Measurements from ENCODE around the gene ZC3H12D.

DNA sequence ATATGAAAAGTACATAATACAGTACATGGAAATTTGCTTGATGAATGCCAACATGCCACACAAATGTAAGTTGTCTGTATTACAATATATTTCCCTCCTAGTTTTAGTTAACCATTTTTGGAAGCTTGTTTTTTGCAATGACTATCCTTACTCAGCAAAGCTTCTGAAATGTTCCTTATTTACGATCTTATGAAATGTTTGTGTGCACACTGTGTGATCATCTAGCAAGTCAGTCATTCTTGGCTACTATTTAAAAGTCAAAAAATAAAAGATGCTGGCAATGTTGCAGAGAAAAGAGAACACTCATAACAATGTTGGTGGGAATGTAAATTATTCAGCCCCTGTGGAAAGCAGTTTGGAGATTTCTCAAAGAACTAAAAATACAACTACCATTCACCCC, 50.9 kb downstream of the ZC3H12D start:
- TF ChIP-seq, protein P1, sequence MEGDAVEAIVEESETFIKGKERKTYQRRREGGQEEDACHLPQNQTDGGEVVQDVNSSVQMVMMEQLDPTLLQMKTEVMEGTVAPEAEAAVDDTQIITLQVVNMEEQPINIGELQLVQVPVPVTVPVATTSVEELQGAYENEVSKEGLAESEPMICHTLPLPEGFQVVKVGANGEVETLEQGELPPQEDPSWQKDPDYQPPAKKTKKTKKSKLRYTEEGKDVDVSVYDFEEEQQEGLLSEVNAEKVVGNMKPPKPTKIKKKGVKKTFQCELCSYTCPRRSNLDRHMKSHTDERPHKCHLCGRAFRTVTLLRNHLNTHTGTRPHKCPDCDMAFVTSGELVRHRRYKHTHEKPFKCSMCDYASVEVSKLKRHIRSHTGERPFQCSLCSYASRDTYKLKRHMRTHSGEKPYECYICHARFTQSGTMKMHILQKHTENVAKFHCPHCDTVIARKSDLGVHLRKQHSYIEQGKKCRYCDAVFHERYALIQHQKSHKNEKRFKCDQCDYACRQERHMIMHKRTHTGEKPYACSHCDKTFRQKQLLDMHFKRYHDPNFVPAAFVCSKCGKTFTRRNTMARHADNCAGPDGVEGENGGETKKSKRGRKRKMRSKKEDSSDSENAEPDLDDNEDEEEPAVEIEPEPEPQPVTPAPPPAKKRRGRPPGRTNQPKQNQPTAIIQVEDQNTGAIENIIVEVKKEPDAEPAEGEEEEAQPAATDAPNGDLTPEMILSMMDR (IDR thresholded peaks at IDR 0.05; ENCODE audit: low read depth, low read length, poor library complexity, severe bottlenecking) = no peak
- TF ChIP-seq EZH2phosphoT487 (IDR thresholded peaks at IDR 0.05; ENCODE audit: borderline replicate concordance, low read length) = no peak

Data from DOHH2 (cell line).